ENCODE measurements around the gene ACOT8. TPM values are rescaled to one million over a fixed set of nuclear protein-coding genes. Genes with fewer than 3 reads are reported as not detected.
"Not testable (repeated sequence)": the region's sequence is repeated elsewhere in the genome, so short reads cannot be mapped to it uniquely, and the experiment has no call there.

The ACOT8 gene
- total RNA-seq, 1 donor = 58.7 TPM

GRCh38 chr20:45832619-45833018 lies 24.6 kb downstream of the ACOT8 start:
- peak in 1 of 3 donors; percentile 26 for DNase-seq (ENCODE audit: low read depth in 2 of 3, low spot score in 2 of 3)

- not testable (repeated sequence) for DNase-seq (ENCODE audit: low read depth in 2 of 3, low spot score in 2 of 3)
Observed at GRCh38 chr20:45829673-45830106, 27.5 kb downstream of the ACOT8 start.

DNA sequence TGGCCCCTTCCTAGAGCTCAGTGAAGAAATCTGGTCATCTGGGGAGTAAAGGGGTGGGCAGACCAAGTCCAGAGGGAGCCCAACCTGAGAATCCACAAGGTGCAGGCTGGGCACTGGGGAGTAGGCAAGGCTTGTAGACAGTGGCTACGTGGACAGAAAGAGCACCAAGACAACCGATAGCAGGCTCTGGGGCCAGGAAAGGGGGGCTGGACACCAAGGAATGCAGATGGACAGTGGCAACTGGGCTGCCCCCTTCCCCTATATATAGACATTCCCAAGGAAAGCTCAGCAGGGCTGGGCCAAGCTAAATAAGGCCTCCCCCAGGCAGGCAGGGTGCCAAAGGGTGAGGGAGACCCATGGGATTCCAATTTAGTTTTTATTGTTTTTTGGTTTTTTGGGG lies 28.6 kb downstream of the ACOT8 start:
- no peak for DNase-seq (ENCODE audit: low read depth in 2 of 3, low spot score in 2 of 3)

- no peak for DNase-seq (ENCODE audit: low read depth in 2 of 3, low spot score in 2 of 3)
Observed at GRCh38 chr20:45827712-45828111, 29.5 kb downstream of the ACOT8 start.

- DNase-seq (ENCODE audit: low read depth in 2 of 3, low spot score in 2 of 3) = no peak
Observed at GRCh38 chr20:45827030-45827652, 30.1 kb downstream of the ACOT8 start, which contains the start of gene TNNC2. TNNC2 (minus strand) TSS chr20:45827312; CDS start chr20:45827248, 64 bp downstream.

DNA sequence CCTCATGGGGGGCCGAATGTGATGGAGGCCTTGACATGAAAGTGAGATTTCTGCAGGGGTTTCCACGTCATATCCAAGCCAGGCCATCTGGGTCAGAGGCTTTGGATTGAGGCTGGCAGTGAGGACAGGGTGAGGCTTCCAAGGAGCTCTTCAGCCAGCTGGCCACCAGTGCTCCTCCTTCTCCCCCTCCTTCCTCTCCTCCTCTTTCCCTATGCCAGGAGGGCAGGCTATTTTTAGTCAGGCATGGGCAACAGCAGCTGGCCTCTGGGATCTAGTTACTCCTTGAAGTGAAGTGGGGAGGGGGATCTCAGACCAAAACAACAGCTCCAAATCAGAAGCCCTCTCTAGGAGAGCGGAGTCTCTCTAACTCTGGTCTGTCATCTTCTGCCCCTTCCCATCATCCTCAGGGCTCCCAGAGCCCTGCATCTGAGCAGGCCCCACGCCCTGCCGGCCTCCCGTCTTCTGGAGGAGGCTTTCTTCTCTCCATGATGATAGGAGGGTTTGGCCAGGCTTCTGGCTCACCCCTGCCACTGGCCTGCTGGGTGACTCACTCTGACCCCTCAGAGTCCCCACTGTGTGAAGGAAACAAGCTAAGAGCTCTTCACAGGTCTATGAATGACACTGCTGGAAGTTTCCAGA lies 30.7 kb downstream of the ACOT8 start:
- no peak for DNase-seq (ENCODE audit: low read depth in 2 of 3, low spot score in 2 of 3)

- DNase-seq (ENCODE audit: low read depth in 2 of 3, low spot score in 2 of 3) = peak in 2 of 3 donors; percentile 62 to 70
Observed at GRCh38 chr20:45823949-45824835, 33.0 kb downstream of the ACOT8 start.

DNA sequence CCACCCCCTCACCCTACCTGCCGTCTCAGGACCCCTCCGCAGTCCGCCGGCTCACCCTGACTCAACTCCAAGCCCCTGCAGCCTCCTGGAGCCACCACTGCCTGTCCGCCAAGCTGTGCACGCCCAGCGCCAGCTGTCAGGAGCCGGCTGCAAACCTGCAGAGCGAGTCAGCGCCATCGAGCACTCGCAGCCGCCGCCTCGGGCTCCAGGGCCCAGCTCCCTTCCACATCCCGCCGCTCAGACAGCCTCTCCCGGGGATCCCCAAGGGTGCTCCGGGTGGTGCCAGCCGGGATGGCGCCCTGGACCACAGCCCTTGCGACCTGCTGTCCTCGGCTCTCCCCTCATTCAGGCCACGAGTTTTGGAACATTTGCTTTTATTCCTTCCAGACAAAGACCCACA lies 34.3 kb downstream of the ACOT8 start:
- peak in 2 of 3 donors; percentile 21 to 31 for DNase-seq (ENCODE audit: low read depth in 2 of 3, low spot score in 2 of 3)

DNA sequence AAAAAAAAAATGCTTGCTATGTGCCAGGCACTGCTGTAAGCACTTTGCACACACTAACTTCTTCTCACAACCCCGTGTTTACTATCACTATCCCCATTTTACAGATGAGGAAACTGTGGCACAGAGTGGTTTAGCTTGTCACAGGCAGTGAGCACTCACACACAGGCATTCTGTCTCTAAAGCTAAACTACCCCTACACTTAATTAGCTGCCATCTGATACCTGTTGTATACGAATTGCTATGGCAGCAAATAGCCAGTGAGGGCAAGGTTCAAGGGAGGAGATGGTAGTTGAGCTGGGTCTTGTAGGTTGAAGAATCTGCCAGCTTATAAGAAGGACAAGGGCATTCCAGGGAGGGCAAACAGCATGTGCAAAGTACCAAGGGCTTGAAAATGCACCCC lies 35.2 kb downstream of the ACOT8 start:
- DNase-seq (ENCODE audit: low read depth in 2 of 3, low spot score in 2 of 3) = no peak

DNA sequence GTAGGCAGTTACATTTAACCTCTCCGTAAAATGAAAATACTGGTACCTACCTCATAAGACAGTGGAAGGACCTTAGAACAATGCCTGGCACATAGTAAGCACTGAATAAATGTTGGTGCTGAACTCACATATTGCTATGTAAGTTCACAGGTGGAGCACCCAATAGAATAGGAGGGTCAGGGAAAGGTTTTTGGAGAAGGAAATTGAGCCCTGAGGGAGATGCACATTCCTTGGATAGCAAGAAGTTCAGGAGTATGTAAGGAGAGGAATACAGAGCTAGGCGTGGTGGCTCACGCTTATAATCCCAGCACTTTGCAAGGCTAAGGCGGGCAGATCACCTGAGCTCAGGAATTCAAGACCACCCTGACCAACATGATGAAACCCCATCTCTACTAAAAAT lies 37.7 kb downstream of the ACOT8 start:
- DNase-seq (ENCODE audit: low read depth in 2 of 3, low spot score in 2 of 3) = no peak

DNA sequence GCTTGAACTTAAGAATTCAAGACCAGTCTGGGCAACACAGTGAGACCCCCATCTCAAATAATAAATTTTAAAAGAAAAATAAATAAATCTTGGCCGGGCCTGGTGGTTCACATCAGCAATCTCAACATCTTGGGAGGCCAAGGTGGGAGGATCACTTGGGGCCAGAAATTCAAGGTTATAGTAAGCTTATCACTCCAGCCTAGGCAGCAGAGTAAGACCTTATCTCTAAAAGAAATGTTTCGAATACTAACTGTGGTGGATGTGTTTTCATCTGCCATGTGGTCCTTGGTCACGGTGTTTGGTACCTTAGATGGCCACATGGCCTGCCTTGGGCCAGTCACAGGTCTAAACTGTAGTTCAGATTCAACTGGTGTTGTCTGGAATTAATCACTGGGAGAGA lies 39.0 kb downstream of the ACOT8 start:
- no peak for DNase-seq (ENCODE audit: low read depth in 2 of 3, low spot score in 2 of 3)

DNA sequence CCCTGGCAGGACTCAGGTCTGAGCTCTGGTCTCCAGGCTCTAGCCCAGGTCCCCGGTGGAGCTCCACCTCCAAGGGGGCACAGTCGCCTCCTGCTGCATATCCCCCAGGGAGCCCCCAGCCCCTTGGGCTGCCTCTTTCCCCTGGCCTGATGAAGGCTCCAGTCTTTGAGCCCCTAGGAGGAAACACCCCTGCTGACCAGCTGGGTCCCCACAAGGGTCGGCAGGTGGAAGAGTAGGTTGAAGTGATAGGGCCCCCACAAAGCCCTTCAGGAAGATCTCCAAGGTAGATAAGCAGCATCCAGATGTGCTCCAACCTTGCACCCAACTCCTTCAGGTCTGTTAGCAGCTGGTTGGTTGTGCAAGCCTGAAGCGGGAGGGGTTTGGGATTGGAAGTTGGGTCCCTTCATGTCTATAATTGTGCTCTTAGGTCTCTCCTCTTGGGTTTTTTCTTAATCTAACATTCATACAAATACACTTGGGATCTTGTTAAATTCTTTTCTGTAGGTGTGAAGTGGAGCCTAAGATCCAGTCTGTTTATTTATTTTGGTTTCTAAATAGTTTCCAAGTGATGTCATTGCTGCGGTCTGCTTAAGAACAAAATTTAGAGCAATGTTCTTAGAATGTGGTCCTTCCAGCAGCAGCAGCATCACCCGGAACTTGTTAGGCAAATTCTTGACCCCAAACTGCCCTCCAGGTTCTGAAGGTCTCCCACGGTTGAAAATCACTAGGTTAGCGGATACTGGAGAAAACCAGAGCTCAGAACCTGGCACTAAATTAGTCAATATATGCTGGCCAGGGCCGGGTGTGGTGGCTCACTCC lies 39.6 kb downstream of the ACOT8 start:
- DNase-seq (ENCODE audit: low read depth in 2 of 3, low spot score in 2 of 3) = no peak

GRCh38 chr20:45816951-45817350 lies 40.2 kb downstream of the ACOT8 start:
- DNase-seq (ENCODE audit: low read depth in 2 of 3, low spot score in 2 of 3) = no peak

GRCh38 chr20:45814314-45814713 lies 42.9 kb downstream of the ACOT8 start:
- no peak for DNase-seq (ENCODE audit: low read depth in 2 of 3, low spot score in 2 of 3)

DNA sequence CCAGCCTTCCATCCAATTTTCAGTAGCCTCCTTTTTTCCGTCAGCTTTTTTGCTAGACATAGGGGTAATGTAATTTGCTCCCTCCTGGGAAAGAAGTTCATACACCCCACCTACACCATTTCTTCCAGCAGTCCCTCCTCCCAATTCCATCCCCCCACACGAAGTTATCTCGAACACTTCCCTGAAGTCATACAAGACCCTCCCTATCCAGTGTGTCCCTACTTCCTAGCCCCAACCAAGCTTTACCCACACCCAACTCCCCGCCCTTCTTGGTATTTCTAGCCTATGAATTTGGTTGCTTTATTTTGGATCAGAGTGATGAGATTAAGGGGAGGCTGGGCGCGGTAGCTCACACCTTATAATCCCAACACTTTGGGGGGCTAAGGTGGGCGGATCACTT lies 43.7 kb downstream of the ACOT8 start:
- no peak for DNase-seq (ENCODE audit: low read depth in 2 of 3, low spot score in 2 of 3)

- no peak for DNase-seq (ENCODE audit: low read depth in 2 of 3, low spot score in 2 of 3)
Observed at GRCh38 chr20:45813006-45813340, 44.2 kb downstream of the ACOT8 start.

DNA sequence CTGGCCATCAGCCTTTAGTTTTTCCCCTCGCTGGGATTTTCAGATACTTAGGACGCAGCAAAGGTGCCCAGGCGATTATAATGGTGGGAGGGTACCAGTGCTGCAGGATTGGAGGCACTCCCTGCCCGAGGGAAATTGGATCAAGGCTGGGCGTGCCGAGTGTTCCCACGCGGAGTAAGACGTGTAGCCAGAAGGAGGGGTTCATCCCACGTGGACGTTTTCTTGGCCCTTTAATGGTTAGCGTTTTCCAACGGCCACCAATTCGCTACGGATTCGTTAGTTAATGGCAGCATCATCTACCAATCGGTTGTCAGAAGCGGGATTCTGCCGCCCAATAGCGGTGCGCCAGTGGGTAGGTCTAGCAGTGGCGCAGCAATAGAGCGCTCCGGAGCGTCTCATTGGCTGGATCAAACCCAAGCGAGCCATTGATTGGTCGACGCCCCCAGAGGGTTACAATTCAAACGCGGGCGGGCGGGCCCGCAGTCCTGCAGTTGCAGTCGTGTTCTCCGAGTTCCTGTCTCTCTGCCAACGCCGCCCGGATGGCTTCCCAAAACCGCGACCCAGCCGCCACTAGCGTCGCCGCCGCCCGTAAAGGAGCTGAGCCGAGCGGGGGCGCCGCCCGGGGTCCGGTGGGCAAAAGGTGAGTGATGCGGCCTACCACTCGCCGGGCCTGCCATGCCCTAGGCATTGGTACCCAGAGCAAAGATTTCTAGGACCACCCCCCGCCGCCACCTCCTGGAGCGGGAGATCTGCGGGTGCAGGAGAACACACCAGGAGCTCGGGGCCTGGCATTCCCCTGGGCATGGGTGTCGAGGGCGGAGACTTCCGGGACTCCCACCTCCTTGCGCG lies 44.8 kb downstream of the ACOT8 start, which contains the start of gene UBE2C:
Gene UBE2C, plus strand, starts transcription at position 488 of the 849 bp plus-strand sequence. Its CDS starts 52 bp downstream, at position 540.
- DNase-seq (ENCODE audit: low read depth in 2 of 3, low spot score in 2 of 3) = peak; percentile 81 to 99 (median 97)

- DNase-seq (ENCODE audit: low read depth in 2 of 3, low spot score in 2 of 3) = peak in 2 of 3 donors; percentile 36 to 65
Observed at GRCh38 chr20:45810191-45810970, 46.8 kb downstream of the ACOT8 start.

DNA sequence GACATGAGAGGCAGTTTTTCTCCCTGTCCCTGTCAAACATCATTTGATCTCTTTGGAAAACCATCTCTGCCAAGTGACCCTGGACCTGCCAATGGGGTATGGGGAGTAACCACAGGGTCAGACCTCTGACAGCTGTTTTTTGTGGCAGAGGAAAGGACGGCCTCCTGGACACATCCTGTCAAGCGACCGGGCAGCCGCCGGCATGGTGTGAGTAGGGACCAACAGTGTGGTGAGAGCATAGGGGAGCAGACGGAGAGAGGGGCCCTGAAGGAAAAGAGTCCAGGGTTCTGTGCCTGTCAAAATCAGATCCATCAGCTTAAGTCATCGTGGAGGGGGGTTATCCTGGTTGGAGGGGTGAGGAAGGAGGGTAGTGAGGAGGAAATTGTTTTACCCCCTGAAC lies 55.3 kb downstream of the ACOT8 start:
- no peak for DNase-seq (ENCODE audit: low read depth in 2 of 3, low spot score in 2 of 3)
